ENCODE measurements around the gene MAT2B. TPM values are rescaled to one million over a fixed set of nuclear protein-coding genes. Genes with fewer than 3 reads are reported as not detected.
A peak's percentile ranks its signal among the peaks of the same experiment; 100 is the strongest.

MAT2B gene
- polyA plus RNA-seq, 3 donors = 34.8 to 165 (median 142) TPM

- H2AFZ ChIP-seq (ENCODE audit: insufficient read depth, low read depth, low read length, poor library complexity, severe bottlenecking) = peak overlapping the region; percentile 44
- peaks cover 9 to 10% of the 10 kb centered on the region in 2 donors for H3K4me1 ChIP-seq (ENCODE audit: control insufficient read depth in 1 of 2, insufficient read depth in 2 of 2, low read length in 2 of 2)
- H3K79me2 ChIP-seq (ENCODE audit: insufficient read depth, low read length) = no peaks in the 10 kb centered on the region
- Mint-ChIP-seq H3K9me3 (peaks cover 0 to 2% (median 0%) of the 10 kb centered on the region in 7 donors), H3K4me3 (peak overlapping the region; percentile 65 to 89), H3K4me1 (peaks cover 12% of the 10 kb centered on the region), H3K27ac (no peak overlapping the region), H3K36me3 (no peaks in the 10 kb centered on the region), H3K27me3 (ENCODE audit: low read depth in 3 of 3) (peaks cover 30 to 40% (median 31%) of the 10 kb centered on the region in 3 donors)
- DNase-seq = no peak
- H3K4me3 ChIP-seq (replicated peaks in 1 of 3; ENCODE audit: low read depth in 2 of 3, low read length in 3 of 3) = peak overlapping the region in 1 of 3 experiments; percentile 38
- no peaks in the 10 kb centered on the region for H4K20me1 ChIP-seq (ENCODE audit: insufficient read depth, low read length)
- no peak overlapping the region for H3K9ac ChIP-seq (ENCODE audit: insufficient read depth, low read length, poor library complexity, severe bottlenecking)
- H3K27ac ChIP-seq (ENCODE audit: low read depth in 1 of 2, low read length in 2 of 2) = no peak overlapping the region
- TF ChIP-seq CTCF (IDR thresholded peaks at IDR 0.05) = no peak
- peaks cover 29 to 46% of the 10 kb centered on the region in 2 donors for H3K27me3 ChIP-seq (ENCODE audit: control insufficient read depth in 2 of 2, insufficient read depth in 2 of 2, low read length in 2 of 2)
- intact Hi-C loops (cut with micrococcal nuclease) = loop anchor here in 1 of 2 donors (5.0 kb wide), 1 partner anchor 937 kb away; no protein-coding TSS in a partner anchor
- no peaks in the 10 kb centered on the region for H3K9me3 ChIP-seq (replicated peaks in 1 of 2; ENCODE audit: control insufficient read depth in 1 of 2, insufficient read depth in 1 of 2, low read length in 2 of 2)
- H3K4me2 ChIP-seq (replicated peaks; ENCODE audit: extremely low read depth, low read length, poor library complexity, severe bottlenecking) = peak overlapping the region; percentile 66
- no peaks in the 10 kb centered on the region for H3K36me3 ChIP-seq (replicated peaks in 1 of 2; ENCODE audit: control insufficient read depth in 1 of 2, insufficient read depth in 2 of 2, low read length in 2 of 2)
- WGBS (ENCODE audit: insufficient coverage) = 12% methylated on average over 10 of the region's 11 CpGs
Observed at GRCh38 chr5:163565492-163565891, 60.1 kb downstream of the MAT2B start.

DNA sequence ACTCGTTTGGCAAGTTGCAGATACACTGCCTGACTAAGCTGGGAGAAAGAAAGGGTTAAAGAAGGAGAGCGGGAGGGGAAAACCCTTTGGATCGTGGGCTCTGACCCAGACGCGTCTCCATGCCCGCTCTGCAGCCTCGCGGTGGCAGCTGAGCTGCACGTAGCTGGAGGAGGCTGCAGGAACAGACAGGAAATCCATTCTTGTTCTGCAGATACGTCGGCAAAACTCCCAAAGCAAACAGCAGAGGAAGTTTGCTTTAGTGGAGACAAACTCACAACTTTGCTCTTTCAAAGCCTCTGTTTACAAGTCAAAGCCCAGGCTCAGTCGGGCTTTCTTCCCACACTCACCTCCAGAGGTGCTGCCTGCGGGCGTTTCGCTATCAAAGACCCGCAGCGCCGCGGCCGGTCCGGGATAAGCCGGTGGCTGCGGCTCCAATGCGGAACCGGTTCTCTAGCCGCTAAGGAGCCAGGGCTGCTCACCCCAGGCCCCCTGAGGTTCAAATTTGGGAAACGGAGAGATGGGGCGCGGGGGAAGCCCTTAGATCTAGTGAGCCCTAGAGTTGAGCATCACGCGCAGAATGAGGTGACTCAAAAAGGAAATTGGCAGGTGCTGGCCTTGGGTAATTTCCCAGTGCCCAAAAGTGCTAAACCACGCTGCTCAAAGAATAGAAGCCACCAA is 60.7 kb downstream of the MAT2B start:
- peak overlapping the region; percentile 65 to 89 for H3K4me3 Mint-ChIP-seq
- no peaks in the 10 kb centered on the region for H3K36me3 ChIP-seq (replicated peaks in 1 of 2; ENCODE audit: control insufficient read depth in 1 of 2, insufficient read depth in 2 of 2, low read length in 2 of 2)
- no peak overlapping the region for H3K9ac ChIP-seq (ENCODE audit: insufficient read depth, low read length, poor library complexity, severe bottlenecking)
- peaks cover 0 to 2% (median 0%) of the 10 kb centered on the region in 7 donors for H3K9me3 Mint-ChIP-seq
- DNase-seq = peak in 2 of 3 donors; percentile 9 to 14
- H3K27me3 ChIP-seq (ENCODE audit: control insufficient read depth in 2 of 2, insufficient read depth in 2 of 2, low read length in 2 of 2) = peaks cover 29 to 46% of the 10 kb centered on the region in 2 donors
- no peaks in the 10 kb centered on the region for H3K79me2 ChIP-seq (ENCODE audit: insufficient read depth, low read length)
- no peaks in the 10 kb centered on the region for H3K36me3 Mint-ChIP-seq
- peaks cover 12% of the 10 kb centered on the region for H3K4me1 Mint-ChIP-seq
- no peaks in the 10 kb centered on the region for H4K20me1 ChIP-seq (ENCODE audit: insufficient read depth, low read length)
- 2% methylated on average over 29 of the region's 32 CpGs for WGBS (ENCODE audit: insufficient coverage)
- peak overlapping the region; percentile 44 for H2AFZ ChIP-seq (ENCODE audit: insufficient read depth, low read depth, low read length, poor library complexity, severe bottlenecking)
- no peak overlapping the region for H3K27ac Mint-ChIP-seq
- intact Hi-C loops (cut with micrococcal nuclease) = loop anchor here in 1 of 2 donors (5.0 kb wide), 1 partner anchor 936 kb away; no protein-coding TSS in a partner anchor
- TF ChIP-seq CTCF (IDR thresholded peaks at IDR 0.05) = no peak
- H3K27me3 Mint-ChIP-seq (ENCODE audit: low read depth in 3 of 3) = peaks cover 30 to 39% (median 31%) of the 10 kb centered on the region in 3 donors
- H3K4me3 ChIP-seq (replicated peaks in 1 of 3; ENCODE audit: low read depth in 2 of 3, low read length in 3 of 3) = peak overlapping the region in 1 of 3 experiments; percentile 38
- H3K4me2 ChIP-seq (replicated peaks; ENCODE audit: extremely low read depth, low read length, poor library complexity, severe bottlenecking) = peak overlapping the region; percentile 66
- no peak overlapping the region for H3K27ac ChIP-seq (ENCODE audit: low read depth in 1 of 2, low read length in 2 of 2)
- H3K9me3 ChIP-seq (replicated peaks in 1 of 2; ENCODE audit: control insufficient read depth in 1 of 2, insufficient read depth in 1 of 2, low read length in 2 of 2) = no peaks in the 10 kb centered on the region
- peaks cover 9 to 10% of the 10 kb centered on the region in 2 donors for H3K4me1 ChIP-seq (ENCODE audit: control insufficient read depth in 1 of 2, insufficient read depth in 2 of 2, low read length in 2 of 2)
